Ishikawa (cell line): ENCODE results near the gene NHS.

Experiments used
- CEBPB ChIP-seq: IDR thresholded peaks from 2 replicates; pipeline ENCODE4 v1.6.1; 2012
- CREB1 ChIP-seq: IDR thresholded peaks from 2 replicates; pipeline ENCODE4 v1.6.1; 2012; ENCODE audit warnings: low read depth
- EGR1 ChIP-seq: IDR thresholded peaks from 2 replicates; pipeline ENCODE4 v1.6.1; 2012
- EP300 ChIP-seq: IDR thresholded peaks from 2 replicates; pipeline ENCODE4 v1.6.1; 2012; ENCODE audit warnings: borderline replicate concordance
- FOXM1 ChIP-seq: IDR thresholded peaks from 2 replicates; pipeline ENCODE4 v1.6.1; 2012; ENCODE audit warnings: low read depth, borderline replicate concordance
- NFIC ChIP-seq: IDR thresholded peaks from 2 replicates; pipeline ENCODE4 v1.6.1; 2012
- RAD21 ChIP-seq: IDR thresholded peaks from 2 replicates; pipeline ENCODE4 v1.6.1; 2012; ENCODE audit warnings: low read depth
- TAF1 ChIP-seq: IDR thresholded peaks from 2 replicates; pipeline ENCODE4 v1.6.1; 2012; ENCODE audit warnings: low read depth, mild to moderate bottlenecking
- TCF12 ChIP-seq: IDR thresholded peaks from 2 replicates; pipeline ENCODE4 v1.6.1; 2012; ENCODE audit warnings: low read depth
- TEAD4 ChIP-seq: IDR thresholded peaks from 2 replicates; pipeline ENCODE4 v1.6.1; 2012
- USF1 ChIP-seq: IDR thresholded peaks from 2 replicates; pipeline ENCODE4 v1.6.1; 2012
- YY1 ChIP-seq: IDR thresholded peaks from 2 replicates; pipeline ENCODE4 v1.6.1; 2012; ENCODE audit warnings: low read depth
- ZBTB7A ChIP-seq: IDR thresholded peaks from 2 replicates; pipeline ENCODE4 v1.6.1; 2012; ENCODE audit warnings: low read depth
- TF ChIP-seq, protein P1 (sequence below): IDR thresholded peaks from 2 replicates; pipeline ENCODE4 v1.6.1; 2012
- TF ChIP-seq, protein P2 (sequence below): IDR thresholded peaks from 2 replicates; pipeline ENCODE4 v1.6.1; 2012; ENCODE audit warnings: low read depth, mild to moderate bottlenecking

NHS gene

DNA sequence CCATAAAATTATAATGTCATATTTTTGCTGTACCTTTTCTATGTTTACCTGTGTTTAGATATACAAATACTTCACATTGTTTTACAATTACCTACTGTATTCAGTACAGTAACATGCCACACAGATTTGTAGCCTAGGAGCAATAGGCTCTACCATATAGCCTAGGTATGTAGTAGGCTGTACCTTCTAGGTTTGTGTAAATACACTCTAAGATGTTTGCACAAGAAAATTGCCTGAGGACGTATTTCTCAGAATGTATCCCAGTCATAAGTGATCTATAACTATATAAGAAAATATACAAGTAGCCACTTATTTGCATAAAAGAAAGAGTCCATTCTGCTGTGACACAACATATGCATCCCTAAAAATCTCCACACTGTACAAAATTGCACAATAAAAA lies 326.0 kb downstream of the NHS start:
- no peak for TF ChIP-seq TEAD4

- TF ChIP-seq EP300 = no peak
- no peak for TF ChIP-seq TCF12
- TF ChIP-seq FOXM1 = no peak
- TF ChIP-seq, protein P1, sequence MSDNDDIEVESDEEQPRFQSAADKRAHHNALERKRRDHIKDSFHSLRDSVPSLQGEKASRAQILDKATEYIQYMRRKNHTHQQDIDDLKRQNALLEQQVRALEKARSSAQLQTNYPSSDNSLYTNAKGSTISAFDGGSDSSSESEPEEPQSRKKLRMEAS = no peak
- no peak for TF ChIP-seq USF1
- TF ChIP-seq YY1 = no peak
- no peak for TF ChIP-seq NFIC
- TF ChIP-seq TEAD4 = no peak
- TF ChIP-seq EGR1 = no peak
- TF ChIP-seq RAD21 = no peak
- no peak for TF ChIP-seq ZBTB7A
Measured at GRCh38 chrX:17703201-17703600, 328.2 kb downstream of the NHS start.

DNA sequence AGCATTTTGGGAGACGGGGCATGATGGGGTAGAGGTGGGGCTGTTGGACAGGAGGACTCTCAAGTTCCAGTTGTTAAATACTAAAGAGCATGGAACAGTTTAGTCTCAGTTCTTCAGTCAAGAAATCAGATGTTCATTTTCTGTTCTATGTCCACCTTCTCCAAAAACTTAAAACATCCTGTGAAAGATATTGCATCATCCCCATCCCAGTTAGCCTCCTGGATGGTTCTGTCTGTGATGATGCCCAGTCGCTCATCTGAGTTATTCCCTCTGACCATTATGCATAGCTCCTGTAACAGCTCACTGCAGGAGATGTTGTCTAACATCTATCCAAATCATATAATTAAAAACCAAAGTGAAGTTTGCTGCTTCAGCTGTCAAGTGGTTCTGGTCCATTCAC lies 330.2 kb downstream of the NHS start:
- TF ChIP-seq EP300 (no peak), CEBPB (no peak), CREB1 (no peak), RAD21 (no peak), EGR1 (no peak), TEAD4 (no peak), ZBTB7A (no peak), NFIC (no peak), TCF12 (no peak), YY1 (no peak), USF1 (no peak)
- TF ChIP-seq, protein P2, sequence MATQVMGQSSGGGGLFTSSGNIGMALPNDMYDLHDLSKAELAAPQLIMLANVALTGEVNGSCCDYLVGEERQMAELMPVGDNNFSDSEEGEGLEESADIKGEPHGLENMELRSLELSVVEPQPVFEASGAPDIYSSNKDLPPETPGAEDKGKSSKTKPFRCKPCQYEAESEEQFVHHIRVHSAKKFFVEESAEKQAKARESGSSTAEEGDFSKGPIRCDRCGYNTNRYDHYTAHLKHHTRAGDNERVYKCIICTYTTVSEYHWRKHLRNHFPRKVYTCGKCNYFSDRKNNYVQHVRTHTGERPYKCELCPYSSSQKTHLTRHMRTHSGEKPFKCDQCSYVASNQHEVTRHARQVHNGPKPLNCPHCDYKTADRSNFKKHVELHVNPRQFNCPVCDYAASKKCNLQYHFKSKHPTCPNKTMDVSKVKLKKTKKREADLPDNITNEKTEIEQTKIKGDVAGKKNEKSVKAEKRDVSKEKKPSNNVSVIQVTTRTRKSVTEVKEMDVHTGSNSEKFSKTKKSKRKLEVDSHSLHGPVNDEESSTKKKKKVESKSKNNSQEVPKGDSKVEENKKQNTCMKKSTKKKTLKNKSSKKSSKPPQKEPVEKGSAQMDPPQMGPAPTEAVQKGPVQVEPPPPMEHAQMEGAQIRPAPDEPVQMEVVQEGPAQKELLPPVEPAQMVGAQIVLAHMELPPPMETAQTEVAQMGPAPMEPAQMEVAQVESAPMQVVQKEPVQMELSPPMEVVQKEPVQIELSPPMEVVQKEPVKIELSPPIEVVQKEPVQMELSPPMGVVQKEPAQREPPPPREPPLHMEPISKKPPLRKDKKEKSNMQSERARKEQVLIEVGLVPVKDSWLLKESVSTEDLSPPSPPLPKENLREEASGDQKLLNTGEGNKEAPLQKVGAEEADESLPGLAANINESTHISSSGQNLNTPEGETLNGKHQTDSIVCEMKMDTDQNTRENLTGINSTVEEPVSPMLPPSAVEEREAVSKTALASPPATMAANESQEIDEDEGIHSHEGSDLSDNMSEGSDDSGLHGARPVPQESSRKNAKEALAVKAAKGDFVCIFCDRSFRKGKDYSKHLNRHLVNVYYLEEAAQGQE = no peak
- TF ChIP-seq, protein P1 = no peak

DNA sequence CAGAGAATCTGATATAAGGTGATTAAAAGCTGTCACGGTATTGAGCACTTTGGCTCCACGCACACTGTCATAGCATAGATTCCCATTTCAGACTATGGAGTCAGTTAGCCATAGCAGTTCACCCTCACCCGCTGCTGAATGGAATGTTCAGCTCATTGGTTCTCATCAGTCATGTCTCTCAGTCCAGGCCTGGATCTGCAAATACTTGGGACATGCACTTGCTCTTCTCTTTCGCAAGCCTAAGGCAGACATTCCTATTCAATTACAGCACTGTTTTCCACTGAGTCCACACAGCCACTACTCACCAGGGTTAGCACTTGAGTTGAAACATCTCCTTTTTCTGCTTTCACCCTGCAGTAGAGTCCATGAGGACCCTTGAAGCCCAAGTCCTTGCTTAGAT lies 331.7 kb downstream of the NHS start:
- TF ChIP-seq CREB1 = no peak
- no peak for TF ChIP-seq NFIC
- TF ChIP-seq, protein P1 = no peak
- no peak for TF ChIP-seq EP300
- no peak for TF ChIP-seq TAF1
- TF ChIP-seq TEAD4 = no peak
- no peak for TF ChIP-seq YY1
- no peak for TF ChIP-seq CEBPB
- TF ChIP-seq TCF12 = no peak
- TF ChIP-seq, protein P2 = no peak

GRCh38 chrX:17707731-17708130 lies 332.7 kb downstream of the NHS start:
- TF ChIP-seq ZBTB7A (no peak), NFIC (no peak), CREB1 (no peak), TCF12 (no peak), EP300 (no peak), TEAD4 (no peak), TAF1 (no peak), YY1 (no peak), EGR1 (no peak), USF1 (no peak), CEBPB (no peak), FOXM1 (no peak)
- TF ChIP-seq, protein P2 = no peak
- TF ChIP-seq, protein P1 = no peak
